Measurements from ENCODE around the gene LITAFD.
"Not testable (repeated sequence)": the region's sequence is repeated elsewhere in the genome, so short reads cannot be mapped to it uniquely, and the experiment has no call there.

Gene LITAFD

GRCh38 chr16:8908810-8909468 lies 26.8 kb downstream of the LITAFD start:
- Histone ChIP-seq H3K36me3 (ENCODE audit: control insufficient read depth, insufficient read depth, low read length) (peaks cover 26% of the 10 kb centered on the region), H3K4me1 (ENCODE audit: control insufficient read depth, insufficient read depth, low read length) (peaks cover 1% of the 10 kb centered on the region; the same call in 1 of the 2 replicates)

DNA sequence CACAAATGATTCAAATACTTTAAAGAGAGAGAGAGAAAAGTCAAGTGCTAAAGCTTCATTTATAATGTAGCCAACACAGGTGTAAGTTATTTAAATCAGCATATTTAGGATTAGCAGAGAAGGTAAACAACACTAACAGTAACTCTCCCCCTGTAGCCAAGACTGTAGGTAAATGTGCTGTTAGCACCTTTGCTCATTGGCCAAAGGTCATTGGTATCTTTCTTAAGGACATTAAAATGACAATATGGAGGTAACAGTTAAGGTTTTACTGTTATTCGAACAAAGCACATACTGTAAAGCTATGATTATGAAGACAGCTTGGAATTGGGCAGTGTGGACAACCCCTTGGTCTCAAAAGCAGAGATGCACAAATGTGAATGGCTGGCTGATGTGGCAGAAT lies 28.7 kb downstream of the LITAFD start:
- no CpG with 5 or more reads among the region's 1 CpG for WGBS (ENCODE audit: insufficient coverage, insufficient read length)
- Histone ChIP-seq H3K36me3 (ENCODE audit: control insufficient read depth, insufficient read depth, low read length) (peaks cover 28% of the 10 kb centered on the region; the same call in 1 of the 2 replicates), H3K27ac (ENCODE audit: low read length) (no peak overlapping the region)

More at GRCh38 chr16:8908810-8909468, 26.8 kb downstream of the LITAFD start:
- no CpG with 5 or more reads among the region's 8 CpGs for WGBS (ENCODE audit: insufficient coverage, insufficient read length)
- no peak for DNase-seq (ENCODE audit: low read depth, low spot score)
- Histone ChIP-seq H3K4me3 (ENCODE audit: low read length) (no peak overlapping the region), H3K27me3 (ENCODE audit: control insufficient read depth, insufficient read depth, low read length) (no peaks in the 10 kb centered on the region), H3K27ac (ENCODE audit: low read length) (no peak overlapping the region), H3K9me3 (ENCODE audit: control insufficient read depth, insufficient read depth, low read length) (no peaks in the 10 kb centered on the region)

GRCh38 chr16:8912793-8913192 lies 30.6 kb downstream of the LITAFD start:
- Histone ChIP-seq H3K36me3 (ENCODE audit: control insufficient read depth, insufficient read depth, low read length) (peaks cover 29% of the 10 kb centered on the region; the same call in 1 of the 2 replicates), H3K4me3 (ENCODE audit: low read length) (no peak overlapping the region), H3K27ac (ENCODE audit: low read length) (no peak overlapping the region), H3K9me3 (ENCODE audit: control insufficient read depth, insufficient read depth, low read length) (no peaks in the 10 kb centered on the region), H3K4me1 (ENCODE audit: control insufficient read depth, insufficient read depth, low read length) (peaks cover 1% of the 10 kb centered on the region; the same call in 1 of the 2 replicates), H3K27me3 (ENCODE audit: control insufficient read depth, insufficient read depth, low read length) (no peaks in the 10 kb centered on the region)
- no peak for DNase-seq (ENCODE audit: low read depth, low spot score)
- no CpG with 5 or more reads among the region's 4 CpGs for WGBS (ENCODE audit: insufficient coverage, insufficient read length)

More for the DNA sequence above, 28.7 kb downstream of the LITAFD start:
- no peaks in the 10 kb centered on the region for H3K27me3 ChIP-seq (ENCODE audit: control insufficient read depth, insufficient read depth, low read length)
- DNase-seq (ENCODE audit: low read depth, low spot score), result no peak
- H3K4me1 ChIP-seq (ENCODE audit: control insufficient read depth, insufficient read depth, low read length), result peaks cover 1% of the 10 kb centered on the region; the same call in 1 of the 2 replicates
- H3K4me3 ChIP-seq (ENCODE audit: low read length), result no peak overlapping the region
- H3K9me3 ChIP-seq (ENCODE audit: control insufficient read depth, insufficient read depth, low read length), result no peaks in the 10 kb centered on the region

DNA sequence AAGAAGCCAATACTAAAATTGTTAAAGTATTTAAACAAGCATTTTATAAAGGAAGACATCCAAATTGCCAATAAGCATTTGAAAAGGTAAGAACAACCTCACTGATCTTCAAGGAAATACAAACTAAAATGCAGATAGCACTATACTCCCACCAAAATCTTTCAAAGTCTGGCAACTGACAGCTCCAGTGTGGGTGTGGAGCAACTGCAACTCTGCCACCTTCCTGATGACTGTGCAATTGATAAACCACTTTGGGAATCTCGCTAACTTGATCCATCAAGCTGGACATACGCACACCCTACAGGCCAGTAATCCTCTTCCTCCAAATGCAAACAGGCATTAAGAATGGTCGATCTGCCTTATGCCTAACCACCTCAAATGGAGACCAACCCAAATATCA lies 31.9 kb downstream of the LITAFD start:
- WGBS (ENCODE audit: insufficient coverage, insufficient read length), result no CpG with 5 or more reads among the region's 3 CpGs
- no peak overlapping the region for H3K27ac ChIP-seq (ENCODE audit: low read length)
- DNase-seq (ENCODE audit: low read depth, low spot score), result no peak
- peaks cover 19% of the 10 kb centered on the region; the same call in 1 of the 2 replicates for H3K36me3 ChIP-seq (ENCODE audit: control insufficient read depth, insufficient read depth, low read length)
- H3K9me3 ChIP-seq (ENCODE audit: control insufficient read depth, insufficient read depth, low read length), result no peaks in the 10 kb centered on the region
- H3K4me1 ChIP-seq (ENCODE audit: control insufficient read depth, insufficient read depth, low read length), result peaks cover 1% of the 10 kb centered on the region; the same call in 1 of the 2 replicates
- H3K27me3 ChIP-seq (ENCODE audit: control insufficient read depth, insufficient read depth, low read length), result no peaks in the 10 kb centered on the region
- no peak overlapping the region for H3K4me3 ChIP-seq (ENCODE audit: low read length)

DNA sequence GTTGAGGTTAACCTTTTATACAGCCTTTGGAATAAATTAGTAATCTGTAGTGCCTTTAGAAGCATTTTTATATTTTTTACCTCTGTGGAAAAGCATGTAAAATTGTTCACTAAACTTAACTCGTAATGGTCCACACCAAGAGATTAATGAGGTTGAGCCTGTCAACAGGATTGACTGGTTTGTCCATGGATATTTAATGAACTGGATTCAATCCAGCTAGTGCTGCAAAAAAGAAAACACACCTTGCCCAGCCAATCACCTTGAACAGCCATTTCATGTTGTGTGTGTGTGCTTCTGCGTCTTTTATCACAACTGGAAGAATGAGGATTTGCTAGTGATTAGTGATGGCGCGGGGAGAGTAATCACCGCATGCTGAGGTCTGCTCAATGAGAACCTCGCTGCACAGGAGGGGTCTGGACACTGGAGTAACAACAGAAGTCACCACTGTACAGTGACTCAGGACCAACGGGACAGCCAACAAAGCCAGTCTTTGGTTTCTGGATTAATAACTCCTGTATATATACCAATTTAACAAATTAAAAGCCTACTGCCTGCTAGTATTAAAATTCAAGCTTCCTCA lies 33.7 kb downstream of the LITAFD start:
- WGBS (ENCODE audit: insufficient coverage, insufficient read length), result no CpG with 5 or more reads among the region's 7 CpGs
- Histone ChIP-seq H3K4me3 (ENCODE audit: low read length) (no peak overlapping the region), H3K27me3 (ENCODE audit: control insufficient read depth, insufficient read depth, low read length) (no peaks in the 10 kb centered on the region), H3K27ac (ENCODE audit: low read length) (no peak overlapping the region), H3K36me3 (ENCODE audit: control insufficient read depth, insufficient read depth, low read length) (peaks cover 22% of the 10 kb centered on the region; the same call in 1 of the 2 replicates), H3K4me1 (ENCODE audit: control insufficient read depth, insufficient read depth, low read length) (peaks cover 1% of the 10 kb centered on the region; the same call in 1 of the 2 replicates), H3K9me3 (ENCODE audit: control insufficient read depth, insufficient read depth, low read length) (no peaks in the 10 kb centered on the region)
- no peak for DNase-seq (ENCODE audit: low read depth, low spot score)

- peaks cover 1% of the 10 kb centered on the region; the same call in 1 of the 2 replicates for H3K4me1 ChIP-seq (ENCODE audit: control insufficient read depth, insufficient read depth, low read length)
- no peaks in the 10 kb centered on the region for H3K9me3 ChIP-seq (ENCODE audit: control insufficient read depth, insufficient read depth, low read length)
- DNase-seq (ENCODE audit: low read depth, low spot score), result no peak
- H3K36me3 ChIP-seq (ENCODE audit: control insufficient read depth, insufficient read depth, low read length), result peaks cover 20% of the 10 kb centered on the region; the same call in 1 of the 2 replicates
- WGBS (ENCODE audit: insufficient coverage, insufficient read length), result no CpG with 5 or more reads among the region's 5 CpGs
- no peaks in the 10 kb centered on the region for H3K27me3 ChIP-seq (ENCODE audit: control insufficient read depth, insufficient read depth, low read length)
- no peak overlapping the region for H3K4me3 ChIP-seq (ENCODE audit: low read length)
- no peak overlapping the region for H3K27ac ChIP-seq (ENCODE audit: low read length)
These were observed 34.5 kb downstream of the LITAFD start for GRCh38 chr16:8916541-8917225.

GRCh38 chr16:8917336-8917735 lies 35.2 kb downstream of the LITAFD start:
- WGBS (ENCODE audit: insufficient coverage, insufficient read length), result no CpG with 5 or more reads among the region's 10 CpGs
- H3K4me3 ChIP-seq (ENCODE audit: low read length); DNase-seq (ENCODE audit: low read depth, low spot score); H3K27ac ChIP-seq (ENCODE audit: low read length); H3K9me3 ChIP-seq (ENCODE audit: control insufficient read depth, insufficient read depth, low read length); H3K27me3 ChIP-seq (ENCODE audit: control insufficient read depth, insufficient read depth, low read length); H3K4me1 ChIP-seq (ENCODE audit: control insufficient read depth, insufficient read depth, low read length): not testable (repeated sequence)
- H3K36me3 ChIP-seq (ENCODE audit: control insufficient read depth, insufficient read depth, low read length), result peaks cover 20% of the 10 kb centered on the region; the same call in 1 of the 2 replicates

GRCh38 chr16:8919089-8919933 lies 37.2 kb downstream of the LITAFD start:
- no peak for DNase-seq (ENCODE audit: low read depth, low spot score)
- Histone ChIP-seq H3K9me3 (ENCODE audit: control insufficient read depth, insufficient read depth, low read length) (no peaks in the 10 kb centered on the region), H3K4me3 (ENCODE audit: low read length) (no peak overlapping the region), H3K4me1 (ENCODE audit: control insufficient read depth, insufficient read depth, low read length) (no peaks in the 10 kb centered on the region), H3K27me3 (ENCODE audit: control insufficient read depth, insufficient read depth, low read length) (no peaks in the 10 kb centered on the region), H3K36me3 (ENCODE audit: control insufficient read depth, insufficient read depth, low read length) (peaks cover 17% of the 10 kb centered on the region; the same call in 1 of the 2 replicates), H3K27ac (ENCODE audit: low read length) (no peak overlapping the region)
- WGBS (ENCODE audit: insufficient coverage, insufficient read length), result no CpG with 5 or more reads among the region's 18 CpGs

- H3K4me1 ChIP-seq (ENCODE audit: control insufficient read depth, insufficient read depth, low read length), result no peaks in the 10 kb centered on the region
- no peak for DNase-seq (ENCODE audit: low read depth, low spot score)
- no peak overlapping the region for H3K27ac ChIP-seq (ENCODE audit: low read length)
- no peak overlapping the region for H3K4me3 ChIP-seq (ENCODE audit: low read length)
- H3K9me3 ChIP-seq (ENCODE audit: control insufficient read depth, insufficient read depth, low read length), result no peaks in the 10 kb centered on the region
- H3K36me3 ChIP-seq (ENCODE audit: control insufficient read depth, insufficient read depth, low read length), result peaks cover 12% of the 10 kb centered on the region; the same call in 1 of the 2 replicates
- no CpG with 5 or more reads among the region's 11 CpGs for WGBS (ENCODE audit: insufficient coverage, insufficient read length)
- H3K27me3 ChIP-seq (ENCODE audit: control insufficient read depth, insufficient read depth, low read length), result no peaks in the 10 kb centered on the region
These were observed 37.8 kb downstream of the LITAFD start for GRCh38 chr16:8919934-8920462.

All from iPS DF 6.9 (cell line).